Suppressor macrophage (primary cell): ENCODE data around the gene KRT14.
"Not testable (repeated sequence)": the region's sequence is repeated elsewhere in the genome, so short reads cannot be mapped to it uniquely, and the experiment has no call there.

Experiments used
- DNase-seq, 4 experiments: peaks; one replicate each; pipeline ENCODE4 v3.0.0-alpha.2; 2020 to 2022

Gene KRT14

GRCh38 chr17:41622340-41623183 lies 35.9 kb upstream of the KRT14 start:
- DNase-seq, result not testable (repeated sequence)

- DNase-seq, result no peak
Measured at GRCh38 chr17:41621916-41622315, 35.2 kb upstream of the KRT14 start.

- not testable (repeated sequence) for DNase-seq
Measured at GRCh38 chr17:41621435-41621817, 34.7 kb upstream of the KRT14 start.

- no peak for DNase-seq
Measured at GRCh38 chr17:41620583-41621434, 34.1 kb upstream of the KRT14 start.

GRCh38 chr17:41619927-41620582 lies 33.4 kb upstream of the KRT14 start:
- not testable (repeated sequence) for DNase-seq

GRCh38 chr17:41619036-41619926 lies 32.6 kb upstream of the KRT14 start:
- DNase-seq, result no peak

- no peak for DNase-seq
Measured at GRCh38 chr17:41618341-41619035, 31.8 kb upstream of the KRT14 start.

- no peak for DNase-seq
Measured at GRCh38 chr17:41617698-41618097, 31.0 kb upstream of the KRT14 start.

GRCh38 chr17:41617136-41617535 lies 30.4 kb upstream of the KRT14 start:
- no peak for DNase-seq

GRCh38 chr17:41616486-41616885 lies 29.8 kb upstream of the KRT14 start:
- DNase-seq, result not testable (repeated sequence)

GRCh38 chr17:41615454-41615853 lies 28.8 kb upstream of the KRT14 start:
- no peak for DNase-seq

GRCh38 chr17:41614767-41615166 lies 28.1 kb upstream of the KRT14 start:
- DNase-seq, result peak in 3 of 4 experiments; percentile 12 to 28 (median 25)

- no peak for DNase-seq
Measured at GRCh38 chr17:41614098-41614497, 27.4 kb upstream of the KRT14 start.

- no peak for DNase-seq
Measured at GRCh38 chr17:41613277-41614082, 26.8 kb upstream of the KRT14 start.

GRCh38 chr17:41612376-41613160 lies 25.9 kb upstream of the KRT14 start, which contains the start of gene KRT16:
Gene KRT16 (minus strand): TSS chr17:41612767. CDS start chr17:41612688, 79 bp downstream.
- not testable (repeated sequence) for DNase-seq

- no peak for DNase-seq
Measured at GRCh38 chr17:41610965-41611640, 24.4 kb upstream of the KRT14 start.

GRCh38 chr17:41610061-41610517 lies 23.4 kb upstream of the KRT14 start:
- peak in 2 of 4 experiments; percentile 16 to 38 for DNase-seq

GRCh38 chr17:41606930-41607329 lies 20.2 kb upstream of the KRT14 start:
- DNase-seq, result not testable (repeated sequence)

GRCh38 chr17:41602524-41602923 lies 15.8 kb upstream of the KRT14 start:
- no peak for DNase-seq
